ENCODE measurements around the gene RPS16. TPM values are rescaled to one million over a fixed set of nuclear protein-coding genes. Genes with fewer than 3 reads are reported as not detected.

Gene RPS16
- total and polyA plus RNA-seq, 9 of the 15 experiments (the other 6 are each of a cell fraction or from before 2014, with no cell fraction given) = 82.6 to 3,671 (median 2,204) TPM

DNA sequence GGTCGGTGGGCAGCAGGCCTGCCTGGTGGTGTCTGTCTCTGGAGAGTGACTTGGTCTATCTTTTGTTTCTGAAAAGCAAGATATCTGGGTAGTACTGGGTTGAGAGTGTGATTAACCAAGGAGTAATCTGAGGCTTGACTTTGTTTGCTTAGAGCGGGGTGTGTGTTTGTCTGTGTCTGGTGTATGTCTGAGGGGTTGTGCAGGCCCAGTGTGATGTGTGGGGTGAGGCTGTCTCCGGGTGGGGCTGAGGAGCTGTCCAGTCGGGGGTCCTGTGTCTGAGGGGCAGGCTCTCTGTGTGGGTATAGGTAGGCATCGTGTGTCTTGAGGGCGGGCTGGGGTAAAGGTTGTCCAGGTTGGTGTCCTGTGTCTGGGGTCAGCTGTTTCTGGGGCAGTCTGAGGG is 33.8 kb upstream of the RPS16 start:
- in situ Hi-C loops (cut with MboI) = no loop called here
- no peak for ATAC-seq
- Histone ChIP-seq H3K9me1 (ENCODE audit: control insufficient read depth, insufficient read depth, low read length) (no peaks in the 10 kb centered on the region), H3K27ac (ENCODE audit: extremely low read depth, low read depth, low read length) (no peak overlapping the region), H3K9me3 (replicated peaks; ENCODE audit: control insufficient read depth, insufficient read depth, low read depth, low read length) (no peaks in the 10 kb centered on the region), H3K9ac (ENCODE audit: insufficient read depth in 1 of 2, low read depth in 2 of 2, low read length in 2 of 2) (peak overlapping the region in 1 of 2 experiments; percentile 78; a peak in 1 of 4 replicates), H3K79me2 (ENCODE audit: control insufficient read depth, insufficient read depth, low read length) (no peaks in the 10 kb centered on the region), H3K36me3 (ENCODE audit: control insufficient read depth, insufficient read depth, low read length) (peaks cover 98% of the 10 kb centered on the region), H3K27me3 (ENCODE audit: control insufficient read depth in 2 of 2, insufficient read depth in 2 of 2, low read length in 2 of 2) (no peaks in the 10 kb centered on the region), H3K4me1 (replicated peaks in 1 of 2; ENCODE audit: control insufficient read depth in 2 of 2, insufficient read depth in 2 of 2, low read length in 2 of 2) (peaks cover 0 to 16% of the 10 kb centered on the region in 2 experiments; a peak in 1 of 5 replicates), H3K4me3 (no peak overlapping the region), H4K20me1 (replicated peaks; ENCODE audit: control insufficient read depth, insufficient read depth, low read length) (no peaks in the 10 kb centered on the region; the same call in 1 of the 2 replicates), H3K4me2 (ENCODE audit: insufficient read depth, low read length) (no peak overlapping the region), H2AFZ (ENCODE audit: low read depth, low read length) (no peak overlapping the region)
- TF ChIP-seq PCBP2 (IDR thresholded peaks at IDR 0.05; ENCODE audit: low read depth, low read length, poor library complexity, severe bottlenecking) (no peak), RBFOX2 (IDR thresholded peaks at IDR 0.05; ENCODE audit: low read depth, low read length) (0 out of 2 replicates have a peak, but pooled peaks have one; percentile 8)
- no peak for FAIRE-seq
- 87% methylated on average over 4 of the region's 6 CpGs for WGBS (ENCODE audit: insufficient coverage, low coverage, missing lambda C conversion rate)
- CTCF ChIA-PET (ENCODE audit: low intra/inter-chr PET ratio) = no interaction called here
- POLR2A ChIA-PET = interaction anchor here (0.6 to 1.4 kb wide), 3 partner anchors 14 to 34 kb away, joined by 3 read pairs; partner anchors contain the start of gene RPS16
- intact Hi-C loops (cut with micrococcal nuclease) = no loop called here
- no TSS peak for BruUV-seq (replicated peaks)
- no peak for DNase-seq (ENCODE audit: extremely low read depth in 1 of 4, low spot score in 3 of 4)

DNA sequence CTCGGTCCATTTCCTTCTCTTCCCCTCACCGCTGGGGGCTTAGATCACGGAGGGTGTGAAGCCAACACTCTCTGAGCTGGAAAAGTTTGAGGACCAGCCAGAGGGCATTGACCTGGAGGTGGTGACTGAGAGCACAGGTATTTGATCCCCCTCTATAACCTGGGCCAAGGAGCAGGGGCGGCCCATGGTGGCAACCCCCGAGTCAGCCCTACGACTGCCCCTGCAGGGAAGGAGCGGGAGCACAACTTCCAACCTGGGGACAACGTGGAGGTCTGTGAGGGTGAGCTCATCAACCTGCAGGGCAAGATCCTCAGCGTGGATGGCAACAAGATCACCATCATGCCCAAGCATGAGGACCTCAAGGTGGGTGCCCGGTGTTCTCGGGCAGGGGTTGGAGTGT is 33.3 kb upstream of the RPS16 start:
- no peak for DNase-seq (ENCODE audit: extremely low read depth in 1 of 4, low spot score in 3 of 4)
- H3K27me3 ChIP-seq (ENCODE audit: control insufficient read depth in 2 of 2, insufficient read depth in 2 of 2, low read length in 2 of 2) = no peaks in the 10 kb centered on the region
- H3K9me3 ChIP-seq (replicated peaks; ENCODE audit: control insufficient read depth, insufficient read depth, low read depth, low read length) = no peaks in the 10 kb centered on the region
- no peaks in the 10 kb centered on the region for H3K79me2 ChIP-seq (ENCODE audit: control insufficient read depth, insufficient read depth, low read length)
- 89% methylated on average over 11 of the region's 11 CpGs for WGBS (ENCODE audit: insufficient coverage, low coverage, missing lambda C conversion rate)
- H3K4me1 ChIP-seq (replicated peaks in 1 of 2; ENCODE audit: control insufficient read depth in 2 of 2, insufficient read depth in 2 of 2, low read length in 2 of 2) = peaks cover 0 to 11% of the 10 kb centered on the region in 2 experiments; a peak in 1 of 5 replicates
- no peak for FAIRE-seq
- no peaks in the 10 kb centered on the region for H3K9me1 ChIP-seq (ENCODE audit: control insufficient read depth, insufficient read depth, low read length)
- CTCF ChIA-PET (ENCODE audit: low intra/inter-chr PET ratio) = no interaction called here
- intact Hi-C loops (cut with micrococcal nuclease) = no loop called here
- no peaks in the 10 kb centered on the region; the same call in 1 of the 2 replicates for H4K20me1 ChIP-seq (replicated peaks; ENCODE audit: control insufficient read depth, insufficient read depth, low read length)
- TF ChIP-seq NFE2L1 (tag; IDR thresholded peaks at IDR 0.05; ENCODE audit: borderline replicate concordance, low read depth) (no peak), KLF6 (CRISPR knock-in tag; IDR thresholded peaks at IDR 0.05; ENCODE audit: borderline replicate concordance) (no peak), SNIP1 (IDR thresholded peaks at IDR 0.05; ENCODE audit: low read depth) (no peak), RBFOX2 (IDR thresholded peaks at IDR 0.05; ENCODE audit: low read depth, low read length) (peak; percentile 30; the same call in 1 of the 2 replicates), MAZ (CRISPR knock-in tag; conservative IDR thresholded peaks at IDR 0.05 in 1 of 2, IDR thresholded peaks at IDR 0.05 in 1 of 2) (no peak), NCOA6 (IDR thresholded peaks at IDR 0.05) (no peak), TCF7L2 (IDR thresholded peaks at IDR 0.05; ENCODE audit: low read depth, low read length) (no peak)
- TF ChIP-seq, protein P1, sequence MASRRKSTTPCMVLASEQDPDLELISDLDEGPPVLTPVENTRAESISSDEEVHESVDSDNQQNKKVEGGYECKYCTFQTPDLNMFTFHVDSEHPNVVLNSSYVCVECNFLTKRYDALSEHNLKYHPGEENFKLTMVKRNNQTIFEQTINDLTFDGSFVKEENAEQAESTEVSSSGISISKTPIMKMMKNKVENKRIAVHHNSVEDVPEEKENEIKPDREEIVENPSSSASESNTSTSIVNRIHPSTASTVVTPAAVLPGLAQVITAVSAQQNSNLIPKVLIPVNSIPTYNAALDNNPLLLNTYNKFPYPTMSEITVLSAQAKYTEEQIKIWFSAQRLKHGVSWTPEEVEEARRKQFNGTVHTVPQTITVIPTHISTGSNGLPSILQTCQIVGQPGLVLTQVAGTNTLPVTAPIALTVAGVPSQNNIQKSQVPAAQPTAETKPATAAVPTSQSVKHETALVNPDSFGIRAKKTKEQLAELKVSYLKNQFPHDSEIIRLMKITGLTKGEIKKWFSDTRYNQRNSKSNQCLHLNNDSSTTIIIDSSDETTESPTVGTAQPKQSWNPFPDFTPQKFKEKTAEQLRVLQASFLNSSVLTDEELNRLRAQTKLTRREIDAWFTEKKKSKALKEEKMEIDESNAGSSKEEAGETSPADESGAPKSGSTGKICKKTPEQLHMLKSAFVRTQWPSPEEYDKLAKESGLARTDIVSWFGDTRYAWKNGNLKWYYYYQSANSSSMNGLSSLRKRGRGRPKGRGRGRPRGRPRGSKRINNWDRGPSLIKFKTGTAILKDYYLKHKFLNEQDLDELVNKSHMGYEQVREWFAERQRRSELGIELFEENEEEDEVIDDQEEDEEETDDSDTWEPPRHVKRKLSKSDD (conservative IDR thresholded peaks at IDR 0.05; ENCODE audit: low read length) = no peak
- TF ChIP-seq, protein P2, sequence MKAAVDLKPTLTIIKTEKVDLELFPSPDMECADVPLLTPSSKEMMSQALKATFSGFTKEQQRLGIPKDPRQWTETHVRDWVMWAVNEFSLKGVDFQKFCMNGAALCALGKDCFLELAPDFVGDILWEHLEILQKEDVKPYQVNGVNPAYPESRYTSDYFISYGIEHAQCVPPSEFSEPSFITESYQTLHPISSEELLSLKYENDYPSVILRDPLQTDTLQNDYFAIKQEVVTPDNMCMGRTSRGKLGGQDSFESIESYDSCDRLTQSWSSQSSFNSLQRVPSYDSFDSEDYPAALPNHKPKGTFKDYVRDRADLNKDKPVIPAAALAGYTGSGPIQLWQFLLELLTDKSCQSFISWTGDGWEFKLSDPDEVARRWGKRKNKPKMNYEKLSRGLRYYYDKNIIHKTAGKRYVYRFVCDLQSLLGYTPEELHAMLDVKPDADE (conservative IDR thresholded peaks at IDR 0.05; ENCODE audit: control insufficient read depth, low read depth, low read length) = no peak
- H3K27ac ChIP-seq (ENCODE audit: extremely low read depth, low read depth, low read length) = no peak overlapping the region
- ATAC-seq = no peak
- in situ Hi-C loops (cut with MboI) = no loop called here
- no peak overlapping the region for H3K4me3 ChIP-seq
- H2AFZ ChIP-seq (ENCODE audit: low read depth, low read length) = no peak overlapping the region
- H3K36me3 ChIP-seq (ENCODE audit: control insufficient read depth, insufficient read depth, low read length) = peaks cover 96% of the 10 kb centered on the region; the same call in 2 of the 3 replicates
- H3K9ac ChIP-seq (ENCODE audit: insufficient read depth in 1 of 2, low read depth in 2 of 2, low read length in 2 of 2) = peak overlapping the region in 1 of 2 experiments; percentile 78; a peak in 2 of 4 replicates
- H3K4me2 ChIP-seq (ENCODE audit: insufficient read depth, low read length) = no peak overlapping the region
- POLR2A ChIA-PET = interaction anchor here (0.8 to 1.4 kb wide), 3 partner anchors 12 to 33 kb away, joined by 3 read pairs; partner anchors contain the start of genes RPS16 and TIMM50
- BruUV-seq (replicated peaks) = no TSS peak

All from K562 (cell line).